ENCODE data around the gene C19orf85. TPM values are rescaled to one million over a fixed set of nuclear protein-coding genes. Genes with fewer than 3 reads are reported as not detected.

Gene C19orf85
- total RNA-seq, 1 experiment from 2014 or later = not detected

GRCh38 chr19:55461259-55461973, 3.1 kb downstream of the C19orf85 start, which contains the start of gene ISOC2:
Gene ISOC2 (minus strand): TSS chr19:55461642. CDS start chr19:55456486, 5,156 bp downstream.
- no peaks in the 10 kb centered on the region for H3K9me3 ChIP-seq (replicated peaks)
- H3K4me1 ChIP-seq = peaks cover 7% of the 10 kb centered on the region; the same call in 1 of the 2 replicates
- no peaks in the 10 kb centered on the region for H3K27me3 ChIP-seq
- no peaks in the 10 kb centered on the region for H3K36me3 ChIP-seq
- DNase-seq = peak; percentile 100
- peak within 1 kb of the TSS; percentile 69 for H3K4me3 ChIP-seq
- peak within 1 kb of the TSS; percentile 76 for H3K27ac ChIP-seq

GRCh38 chr19:55460670-55461258, 3.8 kb downstream of the C19orf85 start:
- peak overlapping the region; percentile 76 for H3K27ac ChIP-seq
- DNase-seq = peak; percentile 88
- no peaks in the 10 kb centered on the region for H3K27me3 ChIP-seq
- H3K4me3 ChIP-seq = peak overlapping the region; percentile 69
- H3K4me1 ChIP-seq = peaks cover 7% of the 10 kb centered on the region; the same call in 1 of the 2 replicates
- H3K36me3 ChIP-seq = no peaks in the 10 kb centered on the region
- H3K9me3 ChIP-seq (replicated peaks) = no peaks in the 10 kb centered on the region

GRCh38 chr19:55459950-55460657, 4.4 kb downstream of the C19orf85 start:
- no peaks in the 10 kb centered on the region for H3K27me3 ChIP-seq
- H3K36me3 ChIP-seq = no peaks in the 10 kb centered on the region
- no peak overlapping the region; the same call in 1 of the 2 replicates for H3K27ac ChIP-seq
- no peaks in the 10 kb centered on the region for H3K9me3 ChIP-seq (replicated peaks)
- peaks cover 7% of the 10 kb centered on the region; the same call in 1 of the 2 replicates for H3K4me1 ChIP-seq
- H3K4me3 ChIP-seq = peak overlapping the region; percentile 69
- DNase-seq = no peak

GRCh38 chr19:55459551-55459949, 5.0 kb downstream of the C19orf85 start:
- no peak overlapping the region for H3K4me3 ChIP-seq
- H3K27me3 ChIP-seq = no peaks in the 10 kb centered on the region
- H3K4me1 ChIP-seq = peaks cover 7% of the 10 kb centered on the region; the same call in 1 of the 2 replicates
- H3K36me3 ChIP-seq = no peaks in the 10 kb centered on the region
- DNase-seq = no peak
- no peaks in the 10 kb centered on the region for H3K9me3 ChIP-seq (replicated peaks)
- H3K27ac ChIP-seq = no peak overlapping the region

- Histone ChIP-seq H3K27ac (no peak overlapping the region), H3K36me3 (no peaks in the 10 kb centered on the region; the same call in 1 of the 2 replicates), H3K27me3 (no peaks in the 10 kb centered on the region), H3K4me1 (peaks cover 7% of the 10 kb centered on the region; the same call in 1 of the 2 replicates), H3K4me3 (no peak overlapping the region), H3K9me3 (replicated peaks) (no peaks in the 10 kb centered on the region)
- DNase-seq = no peak
These were observed 6.7 kb downstream of the C19orf85 start for GRCh38 chr19:55457683-55458457.

- no peak overlapping the region for H3K27ac ChIP-seq
- DNase-seq = no peak
- no peaks in the 10 kb centered on the region for H3K9me3 ChIP-seq (replicated peaks)
- H3K36me3 ChIP-seq = no peaks in the 10 kb centered on the region; the same call in 1 of the 2 replicates
- H3K4me1 ChIP-seq = peaks cover 7% of the 10 kb centered on the region; the same call in 1 of the 2 replicates
- no peaks in the 10 kb centered on the region for H3K27me3 ChIP-seq
- H3K4me3 ChIP-seq = no peak overlapping the region
These were observed 8.2 kb downstream of the C19orf85 start for GRCh38 chr19:55456347-55456746.

GRCh38 chr19:55455576-55456235, 8.8 kb downstream of the C19orf85 start:
- H3K9me3 ChIP-seq (replicated peaks) = no peaks in the 10 kb centered on the region
- peaks cover 6% of the 10 kb centered on the region; the same call in 1 of the 2 replicates for H3K4me1 ChIP-seq
- no peaks in the 10 kb centered on the region for H3K27me3 ChIP-seq
- no peak overlapping the region for H3K4me3 ChIP-seq
- no peaks in the 10 kb centered on the region; the same call in 1 of the 2 replicates for H3K36me3 ChIP-seq
- no peak overlapping the region for H3K27ac ChIP-seq
- no peak for DNase-seq

- Histone ChIP-seq H3K36me3 (no peaks in the 10 kb centered on the region; the same call in 1 of the 2 replicates), H3K9me3 (replicated peaks) (no peaks in the 10 kb centered on the region), H3K4me1 (no peaks in the 10 kb centered on the region), H3K27me3 (no peaks in the 10 kb centered on the region), H3K4me3 (no peak overlapping the region), H3K27ac (no peak overlapping the region)
- DNase-seq = peak; percentile 54 to 63
These were observed 9.7 kb downstream of the C19orf85 start for GRCh38 chr19:55454787-55455243.

- H3K4me1 ChIP-seq = no peaks in the 10 kb centered on the region
- no peaks in the 10 kb centered on the region; the same call in 1 of the 2 replicates for H3K36me3 ChIP-seq
- no peak overlapping the region for H3K27ac ChIP-seq
- H3K4me3 ChIP-seq = no peak overlapping the region
- no peaks in the 10 kb centered on the region for H3K27me3 ChIP-seq
- no peaks in the 10 kb centered on the region for H3K9me3 ChIP-seq (replicated peaks)
- no peak for DNase-seq
These were observed 10.9 kb downstream of the C19orf85 start for GRCh38 chr19:55453511-55454260.

GRCh38 chr19:55452749-55453346, 11.7 kb downstream of the C19orf85 start:
- Histone ChIP-seq H3K27me3 (no peaks in the 10 kb centered on the region), H3K4me3 (no peak overlapping the region), H3K36me3 (no peaks in the 10 kb centered on the region; the same call in 1 of the 2 replicates), H3K4me1 (no peaks in the 10 kb centered on the region), H3K9me3 (replicated peaks) (no peaks in the 10 kb centered on the region), H3K27ac (no peak overlapping the region)
- DNase-seq = peak; percentile 79 to 81

- Histone ChIP-seq H3K4me3 (no peak overlapping the region), H3K27ac (no peak overlapping the region), H3K9me3 (replicated peaks) (no peaks in the 10 kb centered on the region), H3K4me1 (no peaks in the 10 kb centered on the region), H3K36me3 (no peaks in the 10 kb centered on the region; the same call in 1 of the 2 replicates), H3K27me3 (no peaks in the 10 kb centered on the region)
- DNase-seq = no peak
These were observed 12.4 kb downstream of the C19orf85 start for GRCh38 chr19:55451965-55452748.
